ENCODE data around the gene CLASRP. TPM values are rescaled to one million over a fixed set of nuclear protein-coding genes. Genes with fewer than 3 reads are reported as not detected.

The CLASRP gene
- total RNA-seq, 2 experiments from 2014 or later, result 106 to 113 TPM

DNA sequence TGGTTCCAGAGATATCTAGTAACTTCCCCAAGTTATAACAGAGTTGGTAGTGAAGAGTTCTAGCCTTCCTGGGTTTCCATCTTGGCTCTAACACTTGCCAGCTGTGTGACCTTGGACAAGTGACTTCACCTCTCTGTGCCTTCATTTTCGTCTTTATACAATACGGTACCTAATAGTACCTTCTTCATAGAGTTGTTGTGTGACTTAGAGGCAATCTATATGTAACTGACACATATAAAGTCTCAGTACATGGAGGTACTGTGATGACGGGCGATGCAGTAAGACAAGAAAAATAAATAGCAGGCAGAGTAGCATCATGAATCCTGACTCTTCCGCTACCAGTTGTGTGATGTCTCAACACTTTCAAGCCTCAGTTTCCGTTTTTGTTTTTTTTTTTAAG, 8.0 kb upstream of the CLASRP start:
- peak overlapping the region; percentile 65 for H3K27ac Mint-ChIP-seq
- H3K36me3 Mint-ChIP-seq (ENCODE audit: low read depth), result peaks cover 51% of the 10 kb centered on the region
- CTCF ChIA-PET, result no interaction called here
- no peaks in the 10 kb centered on the region for H3K9me3 Mint-ChIP-seq
- no peaks in the 10 kb centered on the region for H3K27me3 Mint-ChIP-seq (ENCODE audit: low read depth)
- no peak overlapping the region for H3K4me3 Mint-ChIP-seq
- no peaks in the 10 kb centered on the region for H3K4me1 Mint-ChIP-seq (ENCODE audit: low read depth)
- intact Hi-C loops (cut with micrococcal nuclease), result no loop called here
- no peak for DNase-seq

GRCh38 chr19:45032421-45032820, 6.4 kb upstream of the CLASRP start:
- no peaks in the 10 kb centered on the region for H3K9me3 Mint-ChIP-seq
- no peak overlapping the region for H3K4me3 Mint-ChIP-seq
- CTCF ChIA-PET, result interaction anchor here (0.6 kb wide), 2 partner anchors 223 to 296 kb away, joined by 3 to 4 read pairs; no protein-coding TSS in a partner anchor
- intact Hi-C loops (cut with micrococcal nuclease), result no loop called here
- no peaks in the 10 kb centered on the region for H3K27me3 Mint-ChIP-seq (ENCODE audit: low read depth)
- peaks cover 50% of the 10 kb centered on the region for H3K36me3 Mint-ChIP-seq (ENCODE audit: low read depth)
- no peak for DNase-seq
- H3K27ac Mint-ChIP-seq, result peak overlapping the region; percentile 55
- H3K4me1 Mint-ChIP-seq (ENCODE audit: low read depth), result no peaks in the 10 kb centered on the region

DNA sequence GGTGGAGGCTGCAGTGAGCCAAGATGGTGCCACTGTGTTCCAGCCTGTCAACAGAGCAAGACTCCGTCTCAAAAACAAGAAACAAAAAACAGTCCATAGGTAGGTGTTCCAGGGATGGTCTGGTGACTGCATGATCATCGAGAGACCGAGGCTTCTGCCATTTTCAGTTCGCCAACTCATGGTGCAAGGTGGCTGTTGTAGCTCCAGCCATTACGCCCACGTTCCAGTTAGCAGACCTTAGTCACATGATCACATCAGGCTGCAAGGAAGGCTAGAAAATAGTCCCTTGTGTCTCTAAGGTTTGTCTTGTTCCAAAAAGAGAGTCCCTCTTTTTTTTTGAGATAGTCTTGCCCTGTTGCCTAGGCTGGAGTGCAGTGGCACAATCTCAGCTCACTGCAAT, 3.1 kb upstream of the CLASRP start:
- Mint-ChIP-seq H3K4me1 (ENCODE audit: low read depth) (peaks cover 17% of the 10 kb centered on the region), H3K4me3 (no peak overlapping the region), H3K27me3 (ENCODE audit: low read depth) (no peaks in the 10 kb centered on the region), H3K27ac (no peak overlapping the region), H3K36me3 (ENCODE audit: low read depth) (peaks cover 51% of the 10 kb centered on the region), H3K9me3 (no peaks in the 10 kb centered on the region)
- intact Hi-C loops (cut with micrococcal nuclease), result no loop called here
- CTCF ChIA-PET, result no interaction called here
- no peak for DNase-seq

- no peaks in the 10 kb centered on the region for H3K9me3 Mint-ChIP-seq
- no peak for DNase-seq
- peaks cover 55% of the 10 kb centered on the region for H3K36me3 Mint-ChIP-seq (ENCODE audit: low read depth)
- H3K27ac Mint-ChIP-seq, result no peak overlapping the region
- peak overlapping the region; percentile 15 for H3K4me3 Mint-ChIP-seq
- CTCF ChIA-PET, result interaction anchor here (0.6 kb wide), 1 partner anchor 87 kb away, joined by 3 read pairs; no protein-coding TSS in a partner anchor
- no peaks in the 10 kb centered on the region for H3K27me3 Mint-ChIP-seq (ENCODE audit: low read depth)
- intact Hi-C loops (cut with micrococcal nuclease), result loop anchor here (2.0 kb wide), 1 partner anchor 147 kb away; the partner anchor contains the start of gene TOMM40
- H3K4me1 Mint-ChIP-seq (ENCODE audit: low read depth), result peaks cover 31% of the 10 kb centered on the region
These were observed 1.3 kb upstream of the CLASRP start for GRCh38 chr19:45037393-45038169.

DNA sequence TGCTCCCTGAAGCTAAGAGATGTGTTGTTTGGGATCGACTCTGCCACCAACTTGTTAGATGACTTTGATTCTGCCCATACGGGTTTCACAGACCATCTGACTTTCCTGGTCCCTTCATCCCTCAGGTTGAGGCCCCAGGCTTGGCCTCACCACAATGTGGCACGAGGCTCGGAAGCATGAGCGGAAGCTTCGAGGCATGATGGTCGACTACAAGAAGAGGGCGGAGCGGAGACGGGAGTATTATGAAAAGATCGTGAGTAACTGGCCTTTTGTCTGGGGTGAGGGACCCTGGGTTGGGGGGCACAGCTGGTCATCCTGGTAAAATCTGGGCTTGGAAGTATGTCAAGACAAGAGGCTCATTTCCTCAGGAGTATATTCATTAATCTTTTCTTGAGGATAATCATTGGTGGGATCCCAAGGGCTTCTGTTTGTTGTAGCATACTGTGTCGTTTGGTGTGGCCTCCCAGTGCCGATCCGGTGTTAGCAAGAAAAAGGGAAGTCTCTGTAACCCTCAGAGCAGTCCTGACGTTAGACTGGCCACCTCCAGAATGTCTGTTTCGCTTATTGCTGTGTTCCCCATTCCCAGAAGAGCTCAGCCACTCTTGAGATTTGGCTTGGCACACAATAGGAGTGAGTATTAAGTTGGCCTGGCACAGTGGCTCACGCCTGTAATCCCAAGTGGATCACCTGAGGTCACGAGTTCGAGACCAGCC, 1.4 kb downstream of the CLASRP start:
- Mint-ChIP-seq H3K4me1 (ENCODE audit: low read depth) (peaks cover 37% of the 10 kb centered on the region), H3K9me3 (no peaks in the 10 kb centered on the region), H3K27me3 (ENCODE audit: low read depth) (no peaks in the 10 kb centered on the region), H3K4me3 (peak overlapping the region; percentile 91), H3K27ac (peak overlapping the region; percentile 90), H3K36me3 (ENCODE audit: low read depth) (peaks cover 47% of the 10 kb centered on the region)
- intact Hi-C loops (cut with micrococcal nuclease), result no loop called here
- CTCF ChIA-PET, result interaction anchor here (1.9 to 2.3 kb wide), 2 partner anchors 19 to 51 kb away, joined by 4 to 7 read pairs; no protein-coding TSS in a partner anchor
- no peak for DNase-seq

GRCh38 chr19:45041125-45041524, 2.3 kb downstream of the CLASRP start:
- Mint-ChIP-seq H3K9me3 (no peaks in the 10 kb centered on the region), H3K27me3 (ENCODE audit: low read depth) (no peaks in the 10 kb centered on the region), H3K27ac (no peak overlapping the region), H3K4me3 (peak overlapping the region; percentile 19), H3K36me3 (ENCODE audit: low read depth) (peaks cover 44% of the 10 kb centered on the region), H3K4me1 (ENCODE audit: low read depth) (peaks cover 46% of the 10 kb centered on the region)
- CTCF ChIA-PET, result interaction anchor here (1.9 kb wide), 1 partner anchor 52 kb away, joined by 4 read pairs; no protein-coding TSS in a partner anchor
- intact Hi-C loops (cut with micrococcal nuclease), result no loop called here
- no peak for DNase-seq

- intact Hi-C loops (cut with micrococcal nuclease), result no loop called here
- Mint-ChIP-seq H3K27me3 (ENCODE audit: low read depth) (no peaks in the 10 kb centered on the region), H3K27ac (no peak overlapping the region), H3K36me3 (ENCODE audit: low read depth) (peaks cover 32% of the 10 kb centered on the region), H3K9me3 (no peaks in the 10 kb centered on the region), H3K4me1 (ENCODE audit: low read depth) (peaks cover 56% of the 10 kb centered on the region), H3K4me3 (no peak overlapping the region)
- no peak for DNase-seq
- CTCF ChIA-PET, result no interaction called here
These were observed 7.0 kb downstream of the CLASRP start for GRCh38 chr19:45045671-45046353.

- no peaks in the 10 kb centered on the region for H3K9me3 Mint-ChIP-seq
- no peak for DNase-seq
- intact Hi-C loops (cut with micrococcal nuclease), result no loop called here
- H3K27ac Mint-ChIP-seq, result peak overlapping the region; percentile 56
- CTCF ChIA-PET, result no interaction called here
- peaks cover 30% of the 10 kb centered on the region for H3K36me3 Mint-ChIP-seq (ENCODE audit: low read depth)
- no peak overlapping the region for H3K4me3 Mint-ChIP-seq
- peaks cover 52% of the 10 kb centered on the region for H3K4me1 Mint-ChIP-seq (ENCODE audit: low read depth)
- H3K27me3 Mint-ChIP-seq (ENCODE audit: low read depth), result no peaks in the 10 kb centered on the region
These were observed 7.5 kb downstream of the CLASRP start for GRCh38 chr19:45046355-45046754.

DNA sequence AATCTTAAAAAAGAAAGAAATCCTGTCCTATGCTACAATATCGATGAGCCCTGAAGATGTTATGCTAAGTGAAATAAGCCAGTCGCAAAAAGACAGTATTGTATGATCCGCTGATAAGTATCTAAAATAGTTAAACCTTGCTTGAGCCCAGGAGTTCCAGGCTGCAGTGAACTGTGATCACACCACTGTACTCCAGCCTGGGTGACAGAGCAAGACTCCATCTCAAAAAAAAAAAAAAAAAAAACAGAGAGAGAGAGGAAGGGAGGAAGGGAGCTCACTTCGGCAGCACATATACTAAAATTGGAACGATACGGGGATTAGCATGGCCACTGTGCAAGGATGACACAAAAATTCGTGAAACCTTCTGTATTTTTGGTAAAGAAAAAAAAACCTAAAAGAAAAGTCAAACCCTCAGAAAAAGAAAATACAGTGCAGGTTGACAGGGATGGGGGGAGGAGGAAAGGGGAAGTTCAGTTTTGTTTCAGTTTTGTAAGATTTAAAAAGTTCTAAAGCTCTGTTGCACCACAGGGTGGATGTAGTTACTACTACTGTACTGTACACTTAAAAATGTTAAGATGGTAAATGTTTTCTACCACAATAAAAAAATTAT, 8.4 kb downstream of the CLASRP start:
- Mint-ChIP-seq H3K36me3 (ENCODE audit: low read depth) (peaks cover 26% of the 10 kb centered on the region), H3K27ac (peak overlapping the region; percentile 86), H3K27me3 (ENCODE audit: low read depth) (no peaks in the 10 kb centered on the region), H3K9me3 (no peaks in the 10 kb centered on the region), H3K4me1 (ENCODE audit: low read depth) (peaks cover 45% of the 10 kb centered on the region), H3K4me3 (no peak overlapping the region)
- DNase-seq, result no peak
- intact Hi-C loops (cut with micrococcal nuclease), result no loop called here
- CTCF ChIA-PET, result no interaction called here

- intact Hi-C loops (cut with micrococcal nuclease), result no loop called here
- CTCF ChIA-PET, result interaction anchor here (1.1 to 1.6 kb wide), 2 partner anchors 10 to 97 kb away, joined by 4 to 6 read pairs; no protein-coding TSS in a partner anchor
- Mint-ChIP-seq H3K4me3 (no peak overlapping the region), H3K27me3 (ENCODE audit: low read depth) (no peaks in the 10 kb centered on the region), H3K9me3 (no peaks in the 10 kb centered on the region), H3K4me1 (ENCODE audit: low read depth) (peaks cover 43% of the 10 kb centered on the region), H3K27ac (peak overlapping the region; percentile 60), H3K36me3 (ENCODE audit: low read depth) (peaks cover 29% of the 10 kb centered on the region)
- DNase-seq, result no peak
These were observed 10.4 kb downstream of the CLASRP start for GRCh38 chr19:45049073-45049736.

DNA sequence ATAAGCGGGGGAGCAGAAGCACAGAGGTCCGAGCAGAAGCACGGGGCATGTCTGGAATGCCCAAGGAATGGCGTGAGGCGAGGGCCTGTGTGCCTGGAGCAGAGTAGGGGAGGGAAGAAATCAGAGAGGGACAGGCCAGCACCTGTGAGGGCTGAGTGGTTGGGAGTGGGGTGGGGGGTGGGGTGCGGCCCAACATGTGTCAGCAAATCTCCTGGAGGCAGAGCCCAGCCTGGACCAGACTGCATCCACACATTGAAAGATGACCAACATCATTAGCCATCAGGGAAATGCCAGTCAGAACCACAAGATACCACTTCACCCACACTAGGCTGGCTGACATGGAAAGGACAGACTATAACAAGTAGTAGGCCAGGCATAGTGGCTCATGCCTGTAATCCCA, 11.2 kb downstream of the CLASRP start:
- H3K27me3 Mint-ChIP-seq (ENCODE audit: low read depth), result no peaks in the 10 kb centered on the region
- no peak overlapping the region for H3K4me3 Mint-ChIP-seq
- H3K9me3 Mint-ChIP-seq, result no peaks in the 10 kb centered on the region
- H3K4me1 Mint-ChIP-seq (ENCODE audit: low read depth), result peaks cover 39% of the 10 kb centered on the region
- peak overlapping the region; percentile 29 for H3K27ac Mint-ChIP-seq
- H3K36me3 Mint-ChIP-seq (ENCODE audit: low read depth), result peaks cover 23% of the 10 kb centered on the region
- CTCF ChIA-PET, result interaction anchor here (1.1 to 1.6 kb wide), 2 partner anchors 9 to 98 kb away, joined by 4 to 6 read pairs; no protein-coding TSS in a partner anchor
- intact Hi-C loops (cut with micrococcal nuclease), result no loop called here
- no peak for DNase-seq

Measured in activated naive CD4-positive, alpha-beta T cell treated with anti-CD3 and anti-CD28 coated beads for 36 hours (primary cell).